ENCODE results near the gene AXL.

The AXL gene

GRCh38 chr19:41238244-41238643, 19.2 kb downstream of the AXL start:
- no peak for DNase-seq

GRCh38 chr19:41239363-41239762, 20.3 kb downstream of the AXL start:
- DNase-seq, result no peak

GRCh38 chr19:41239961-41240574, 21.0 kb downstream of the AXL start:
- no peak for DNase-seq

- no peak for DNase-seq
These were observed 22.8 kb downstream of the AXL start for GRCh38 chr19:41241859-41242258.

- DNase-seq, result no peak
These were observed 25.1 kb downstream of the AXL start for GRCh38 chr19:41244117-41244516.

- no peak for DNase-seq
These were observed 26.8 kb downstream of the AXL start for GRCh38 chr19:41245843-41246242.

- no peak for DNase-seq
These were observed 29.9 kb downstream of the AXL start for GRCh38 chr19:41248895-41249294.

GRCh38 chr19:41249707-41250423, 30.8 kb downstream of the AXL start:
- no peak for DNase-seq

GRCh38 chr19:41253660-41254059, 34.6 kb downstream of the AXL start:
- DNase-seq, result no peak

GRCh38 chr19:41255171-41255570, 36.1 kb downstream of the AXL start:
- no peak for DNase-seq

GRCh38 chr19:41261474-41262190, 42.6 kb downstream of the AXL start:
- no peak for DNase-seq

- DNase-seq, result peak; percentile 40
These were observed 44.2 kb downstream of the AXL start for GRCh38 chr19:41263042-41263849.

GRCh38 chr19:41263850-41264580, 45.0 kb downstream of the AXL start, which contains the start of gene HNRNPUL1:
Gene HNRNPUL1 (plus strand): TSS chr19:41264372. CDS start chr19:41264504, 132 bp downstream.
- peak; percentile 100 for DNase-seq

GRCh38 chr19:41264581-41265394, 45.8 kb downstream of the AXL start:
- DNase-seq, result no peak

GRCh38 chr19:41265395-41266153, 46.6 kb downstream of the AXL start:
- DNase-seq, result no peak

- DNase-seq, result no peak
These were observed 50.0 kb downstream of the AXL start for GRCh38 chr19:41269055-41269454.

- no peak for DNase-seq
These were observed 50.5 kb downstream of the AXL start for GRCh38 chr19:41269571-41269970.

- no peak for DNase-seq
These were observed 54.1 kb downstream of the AXL start for GRCh38 chr19:41273076-41273475.

GRCh38 chr19:41274802-41275201, 55.8 kb downstream of the AXL start:
- DNase-seq, result no peak

- DNase-seq, result no peak
These were observed 57.2 kb downstream of the AXL start for GRCh38 chr19:41276231-41276630.

- DNase-seq, result no peak
These were observed 59.5 kb downstream of the AXL start for GRCh38 chr19:41278478-41278877.

Measured in DMS 273 treated with DMSO at 0.1 percent for 48 hours (cell line).